B cell (primary cell): ENCODE data around the gene TTC23. TPM values are rescaled to one million over a fixed set of nuclear protein-coding genes. Genes with fewer than 3 reads are reported as not detected.

Experiments used
- ATAC-seq: fragments of 200-7000 bp; cut with Tn5 transposase; one replicate; pipeline ENCODE4 v1.10.0; 2021; ENCODE audit warnings: low read depth, mild to moderate bottlenecking, moderate number of reproducible peaks, moderate library complexity
- CTCF ChIA-PET: fragments of 350-600 bp; sonication (Branson Sonifier 250); formaldehyde crosslinking; loops from one replicate; lab custom pipeline; 2021; ENCODE audit warnings: antibody characterized with exemption, inconsistent platforms; lab: Charles Lee
- POLR2A ChIA-PET: fragments of 350-600 bp; sonication (Branson Sonifier 250); formaldehyde crosslinking; loops from one replicate; lab custom pipeline; 2021; ENCODE audit warnings: antibody characterized with exemption; lab: Charles Lee
- DNase-seq: peaks from one replicate; pipeline ENCODE4 v3.0.0; 2013
- H2AFZ ChIP-seq: 2 replicates; pipeline ENCODE4 v1.6.1; 2012; ENCODE audit warnings: mild to moderate bottlenecking, low read depth, low read length; ENCODE audit not compliant: insufficient read depth, poor library complexity, severe bottlenecking
- H3K27ac ChIP-seq, 2 donors: 1 replicate in 1 of 2; 2 replicates in 1 of 2; pipeline ENCODE4 v1.5.1; 2012 to 2013; ENCODE audit warnings: low read length in 2 of 2, mild to moderate bottlenecking in 2 of 2, moderate library complexity in 1 of 2
- H3K27me3 ChIP-seq, 4 experiments: fragments of 200-600 bp in 1 of 4; sonication (generic) in 1 of 4; replicated peaks in 1 of 4; 1 replicate in 2 of 4; 2 replicates in 2 of 4; pipeline versions ENCODE4 v1.6.1 to v1.7.0; 2013 to 2016; ENCODE audit warnings: low read length in 3 of 4, mild to moderate bottlenecking in 2 of 4, mixed read lengths in 1 of 4, moderate library complexity in 1 of 4; ENCODE audit not compliant: insufficient read depth in 4 of 4, control insufficient read depth in 3 of 4; ENCODE audit errors: control extremely low read depth in 1 of 4
- H3K36me3 ChIP-seq, 2 experiments: replicated peaks in 1 of 2; 1 replicate in 1 of 2; 2 replicates in 1 of 2; pipeline versions ENCODE4 v1.6.1 to v1.7.1; 2013; ENCODE audit warnings: low read length in 1 of 2; ENCODE audit not compliant: insufficient read depth in 2 of 2, control insufficient read depth in 1 of 2; ENCODE audit errors: control extremely low read depth in 1 of 2, extremely low read depth in 1 of 2
- H3K4me1 ChIP-seq, 2 donors: fragments of 200-600 bp in 1 of 2; sonication (generic) in 1 of 2; 1 replicate in 1 of 2; 2 replicates in 1 of 2; pipeline versions ENCODE4 v1.5.1 to v1.6.1; 2013 to 2017; ENCODE audit warnings: low read length in 2 of 2; ENCODE audit not compliant: control insufficient read depth in 2 of 2, insufficient read depth in 2 of 2
- H3K4me2 ChIP-seq: replicated peaks from 2 replicates; pipeline ENCODE3; 2012; ENCODE audit warnings: mild to moderate bottlenecking, low read depth, low read length; ENCODE audit not compliant: poor library complexity, severe bottlenecking
- H3K4me3 ChIP-seq, 5 experiments: fragments of 200-600 bp in 1 of 5; sonication (generic) in 1 of 5; 1 replicate in 3 of 5; 2 replicates in 2 of 5; pipeline versions ENCODE4 v1.5.1 to v1.7.0; 2011 to 2016; ENCODE audit warnings: low read length in 4 of 5, mild to moderate bottlenecking in 4 of 5, low read depth in 2 of 5, control low read depth in 1 of 5, moderate library complexity in 1 of 5; ENCODE audit not compliant: insufficient read depth in 1 of 5; ENCODE audit errors: control extremely low read depth in 1 of 5, extremely low read depth in 1 of 5
- H3K79me2 ChIP-seq: fragments of 200-600 bp; sonication (generic); one replicate; pipeline ENCODE4 v1.6.0; 2016; ENCODE audit warnings: low read length; ENCODE audit not compliant: control insufficient read depth, insufficient read depth
- H3K9ac ChIP-seq: fragments of 200-600 bp; sonication (generic); 2 replicates; pipeline ENCODE4 v1.6.1; 2017; ENCODE audit warnings: mild to moderate bottlenecking, low read length, moderate library complexity
- H3K9me3 ChIP-seq, 3 donors: one replicate each; pipeline versions ENCODE4 v1.6.1 to v1.7.1; 2013; ENCODE audit warnings: low read length in 2 of 3; ENCODE audit not compliant: control insufficient read depth in 2 of 3, insufficient read depth in 1 of 3; ENCODE audit errors: control extremely low read depth in 1 of 3
- H4K20me1 ChIP-seq: 2 replicates; pipeline ENCODE4 v1.6.0; 2012; ENCODE audit warnings: mild to moderate bottlenecking, low read length; ENCODE audit not compliant: insufficient read depth, control insufficient read depth, poor library complexity, severe bottlenecking
- H3K27ac Mint-ChIP-seq: one replicate; pipeline ENCODE4 v1.8.0; 2021; ENCODE audit warnings: mixed read lengths
- H3K27me3 Mint-ChIP-seq: one replicate; pipeline ENCODE4 v1.8.0; 2021; ENCODE audit warnings: mixed read lengths
- H3K4me1 Mint-ChIP-seq: one replicate; pipeline ENCODE4 v1.8.0; 2021; ENCODE audit warnings: mixed read lengths
- H3K4me3 Mint-ChIP-seq: one replicate; pipeline ENCODE4 v1.8.0; 2021; ENCODE audit warnings: mixed read lengths
- H3K9me3 Mint-ChIP-seq: one replicate; pipeline ENCODE4 v1.8.0; 2022; ENCODE audit warnings: mixed read lengths; ENCODE audit not compliant: insufficient read depth
- CTCF ChIP-seq: fragments of 200-600 bp; IDR thresholded peaks from one replicate; pipeline ENCODE4 v1.8.0; 2022; ENCODE audit warnings: antibody characterized with exemption, mild to moderate bottlenecking
- EZH2 ChIP-seq: IDR thresholded peaks from 2 replicates; pipeline ENCODE4 v1.6.1; 2012; ENCODE audit warnings: borderline replicate concordance, low read depth, mild to moderate bottlenecking, moderate library complexity, low read length; ENCODE audit not compliant: insufficient read depth, poor library complexity, severe bottlenecking
- WGBS: methylation state at CpG from one replicate; pipeline ENCODE4 v1.1.5; 2013; ENCODE audit warnings: missing lambda C conversion rate; ENCODE audit not compliant: insufficient coverage; 5-methylcytosine and 5-hydroxymethylcytosine counted together
- intact Hi-C: fragments of 100-400 bp; cut with micrococcal nuclease; formaldehyde crosslinking; loops from one replicate; pipeline ENCODE4 v1.10.0; 2022
- polyA plus RNA-seq: library from polyadenylated mRNA; depleted of rRNA; stranded (reverse); fragments of >200 nt; gene quantifications from 2 replicates; pipeline ENCODE4 v1.2.3, GENCODE V29; 2012
- total RNA-seq, 2 donors: library from RNA; stranded (reverse); fragments of 120-200 nt in 1 of 2; gene quantifications; 1 replicate in 1 of 2; 2 replicates in 1 of 2; pipeline versions ENCODE4 v1.2.3 to v1.2.4, GENCODE V29; 2013 to 2022

The TTC23 gene
- total and polyA plus RNA-seq, 2 donors (not counting 1 experiment from before 2014, with no cell fraction given): 0.15 to 1.9 TPM

- ATAC-seq (no peak), DNase-seq (no peak)
- H3K4me3 Mint-ChIP-seq: no peak overlapping the region
- no peak overlapping the region for H2AFZ ChIP-seq
- H3K79me2 ChIP-seq: no peaks in the 10 kb centered on the region
- TF ChIP-seq EZH2: no peak
- no peak for TF ChIP-seq CTCF
- H3K27ac ChIP-seq: no peak overlapping the region
- no peaks in the 10 kb centered on the region for H3K9me3 Mint-ChIP-seq
- WGBS: 93% methylated on average over 4 of the region's 4 CpGs
- H3K4me1 ChIP-seq: no peaks in the 10 kb centered on the region
- ChIA-PET CTCF (no interaction called here), POLR2A (no interaction called here)
- H3K27ac Mint-ChIP-seq: no peak overlapping the region
- intact Hi-C loops: no loop called here
- H3K9ac ChIP-seq: no peak overlapping the region
- H3K36me3 ChIP-seq: no peaks in the 10 kb centered on the region
- H4K20me1 ChIP-seq: no peaks in the 10 kb centered on the region
- H3K4me1 Mint-ChIP-seq: no peaks in the 10 kb centered on the region
- H3K4me2 ChIP-seq: no peak overlapping the region
- no peaks in the 10 kb centered on the region for H3K9me3 ChIP-seq
- no peaks in the 10 kb centered on the region for H3K27me3 ChIP-seq
- H3K4me3 ChIP-seq: no peak overlapping the region
- H3K27me3 Mint-ChIP-seq: no peaks in the 10 kb centered on the region
Measured at GRCh38 chr15:99141943-99142342, 107.4 kb downstream of the TTC23 start.

GRCh38 chr15:99140590-99140989, 108.8 kb downstream of the TTC23 start:
- H3K4me3 ChIP-seq: no peak overlapping the region
- CTCF ChIA-PET: no interaction called here

More at GRCh38 chr15:99140590-99140989, 108.8 kb downstream of the TTC23 start:
- Histone ChIP-seq H3K9ac (no peak overlapping the region), H3K79me2 (no peaks in the 10 kb centered on the region), H3K36me3 (no peaks in the 10 kb centered on the region), H3K27ac (no peak overlapping the region), H4K20me1 (no peaks in the 10 kb centered on the region), H3K4me2 (no peak overlapping the region), H3K27me3 (no peaks in the 10 kb centered on the region), H3K9me3 (no peaks in the 10 kb centered on the region), H2AFZ (no peak overlapping the region), H3K4me1 (no peaks in the 10 kb centered on the region)
- intact Hi-C loops: no loop called here
- Mint-ChIP-seq H3K27me3 (no peaks in the 10 kb centered on the region), H3K9me3 (no peaks in the 10 kb centered on the region), H3K4me1 (no peaks in the 10 kb centered on the region), H3K4me3 (no peak overlapping the region), H3K27ac (no peak overlapping the region)
- ATAC-seq (no peak), DNase-seq (no peak)
- no peak for TF ChIP-seq EZH2
- TF ChIP-seq CTCF: no peak
- WGBS: no CpG with 5 or more reads among the region's 4 CpGs
- POLR2A ChIA-PET: no interaction called here
